Spleen (tissue), 7 donors: ENCODE data around the gene IGHMBP2.

Experiments
- POLR2AphosphoS5 ChIP-seq, 3 donors: sonication (generic); formaldehyde crosslinking; IDR thresholded peaks; one replicate each; pipeline ENCODE4 v1.5.1; 2017; ENCODE audit warnings: antibody characterized with exemption in 3 of 3
- TF ChIP-seq, protein P1 (sequence below), 11 experiments: fragments of 200-600 bp in 7 of 11; fragments of 450-650 bp in 4 of 11; sonication (generic) in 4 of 11; IDR thresholded peaks in 8 of 11; conservative IDR thresholded peaks in 3 of 11; 1 replicate in 7 of 11; 2 replicates in 4 of 11; pipeline versions ENCODE4 v1.4.0 to v1.8.0; 2016 to 2021; ENCODE audit warnings: antibody characterized with exemption in 11 of 11, inconsistent platforms in 4 of 11, mild to moderate bottlenecking in 1 of 11
- donor health status: DM: no; HTN: no; CAD: no; lungs with moderate emphysema.
- donor health status: DM: no; HTN: no; CAD: no.
- donor health status: DM: no; HTN: no; CAD: no.

DNA sequence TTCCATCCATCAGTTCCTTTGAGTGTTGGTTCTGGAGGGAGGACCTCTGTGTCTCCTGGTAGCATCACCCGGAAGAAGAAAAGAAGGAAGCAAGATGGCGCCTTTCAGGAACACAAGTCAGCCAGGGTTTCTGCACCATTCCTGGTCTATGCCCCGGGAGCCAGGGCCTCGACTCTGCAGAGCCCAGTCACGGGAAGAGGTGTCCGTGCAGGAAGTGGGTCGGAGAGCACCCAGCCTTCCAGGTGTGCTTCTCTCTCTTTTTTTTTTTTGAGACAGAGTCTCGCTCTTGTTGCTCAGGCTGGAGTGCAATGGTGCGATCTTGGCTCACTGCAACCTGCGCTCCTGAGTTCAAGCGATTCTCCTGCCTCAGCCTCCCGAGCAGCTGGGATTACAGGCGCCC is 21.3 kb upstream of the IGHMBP2 start:
- TF ChIP-seq, protein P1, sequence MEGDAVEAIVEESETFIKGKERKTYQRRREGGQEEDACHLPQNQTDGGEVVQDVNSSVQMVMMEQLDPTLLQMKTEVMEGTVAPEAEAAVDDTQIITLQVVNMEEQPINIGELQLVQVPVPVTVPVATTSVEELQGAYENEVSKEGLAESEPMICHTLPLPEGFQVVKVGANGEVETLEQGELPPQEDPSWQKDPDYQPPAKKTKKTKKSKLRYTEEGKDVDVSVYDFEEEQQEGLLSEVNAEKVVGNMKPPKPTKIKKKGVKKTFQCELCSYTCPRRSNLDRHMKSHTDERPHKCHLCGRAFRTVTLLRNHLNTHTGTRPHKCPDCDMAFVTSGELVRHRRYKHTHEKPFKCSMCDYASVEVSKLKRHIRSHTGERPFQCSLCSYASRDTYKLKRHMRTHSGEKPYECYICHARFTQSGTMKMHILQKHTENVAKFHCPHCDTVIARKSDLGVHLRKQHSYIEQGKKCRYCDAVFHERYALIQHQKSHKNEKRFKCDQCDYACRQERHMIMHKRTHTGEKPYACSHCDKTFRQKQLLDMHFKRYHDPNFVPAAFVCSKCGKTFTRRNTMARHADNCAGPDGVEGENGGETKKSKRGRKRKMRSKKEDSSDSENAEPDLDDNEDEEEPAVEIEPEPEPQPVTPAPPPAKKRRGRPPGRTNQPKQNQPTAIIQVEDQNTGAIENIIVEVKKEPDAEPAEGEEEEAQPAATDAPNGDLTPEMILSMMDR (IDR thresholded peaks at IDR 0.05 in 8 of 11, conservative IDR thresholded peaks at IDR 0.05 in 3 of 11): no peak
- TF ChIP-seq POLR2AphosphoS5 (IDR thresholded peaks at IDR 0.05): no peak
